ENCODE data around the gene OR8B2. TPM values are rescaled to one million over a fixed set of nuclear protein-coding genes. Genes with fewer than 3 reads are reported as not detected.
"Not testable (repeated sequence)": the region's sequence is repeated elsewhere in the genome, so short reads cannot be mapped to it uniquely, and the experiment has no call there.

OR8B2 gene, protein sequence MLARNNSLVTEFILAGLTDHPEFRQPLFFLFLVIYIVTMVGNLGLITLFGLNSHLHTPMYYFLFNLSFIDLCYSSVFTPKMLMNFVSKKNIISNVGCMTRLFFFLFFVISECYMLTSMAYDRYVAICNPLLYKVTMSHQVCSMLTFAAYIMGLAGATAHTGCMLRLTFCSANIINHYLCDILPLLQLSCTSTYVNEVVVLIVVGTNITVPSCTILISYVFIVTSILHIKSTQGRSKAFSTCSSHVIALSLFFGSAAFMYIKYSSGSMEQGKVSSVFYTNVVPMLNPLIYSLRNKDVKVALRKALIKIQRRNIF
- total RNA-seq, result not detected

DNA sequence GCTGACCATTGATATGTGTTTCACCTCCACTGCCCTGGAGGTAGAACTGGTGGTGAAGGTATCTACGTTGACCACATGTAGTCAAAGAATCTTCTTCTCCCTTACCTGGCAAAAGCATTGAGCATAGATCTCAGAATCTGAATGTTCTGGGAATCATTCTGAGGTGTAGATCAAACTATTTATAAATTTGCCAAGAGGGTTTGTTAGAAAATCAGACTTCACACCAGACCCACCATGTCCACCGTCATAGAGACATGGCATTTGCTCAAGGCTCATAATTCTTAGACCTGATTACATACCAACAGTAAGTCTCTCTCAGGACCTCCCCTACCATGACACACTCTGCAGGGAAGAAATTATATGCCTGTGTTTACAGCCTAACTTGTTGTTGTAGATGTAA is at the start of gene OR8B2:
Gene OR8B2, minus strand, starts transcription at position 101 of the 400 bp plus-strand sequence. CDS start 1,156 bp downstream, outside the sequence.
- ChIA-PET CTCF (no interaction called here), POLR2A (no interaction called here)

DNA sequence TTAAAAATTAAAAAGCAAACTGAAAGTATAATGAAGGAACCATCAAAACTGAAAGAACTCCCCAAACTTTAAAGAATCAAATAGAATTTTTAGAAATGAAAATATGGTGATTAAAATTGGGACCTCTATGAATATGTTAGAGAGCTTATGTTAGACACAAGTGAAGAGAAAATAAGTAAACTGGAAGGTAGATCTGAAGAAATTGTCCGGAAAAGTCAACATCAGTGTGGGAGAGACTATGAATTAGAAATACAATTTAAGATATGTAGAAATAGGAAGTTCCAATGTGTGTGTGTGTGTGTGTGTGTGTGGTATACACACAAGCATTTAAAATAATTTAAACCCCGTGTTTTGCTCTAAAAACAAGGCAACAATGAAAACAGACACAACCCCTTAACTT is 45.3 kb upstream of the OR8B2 start:
- POLR2A ChIA-PET, result no interaction called here
- CTCF ChIA-PET, result no interaction called here

DNA sequence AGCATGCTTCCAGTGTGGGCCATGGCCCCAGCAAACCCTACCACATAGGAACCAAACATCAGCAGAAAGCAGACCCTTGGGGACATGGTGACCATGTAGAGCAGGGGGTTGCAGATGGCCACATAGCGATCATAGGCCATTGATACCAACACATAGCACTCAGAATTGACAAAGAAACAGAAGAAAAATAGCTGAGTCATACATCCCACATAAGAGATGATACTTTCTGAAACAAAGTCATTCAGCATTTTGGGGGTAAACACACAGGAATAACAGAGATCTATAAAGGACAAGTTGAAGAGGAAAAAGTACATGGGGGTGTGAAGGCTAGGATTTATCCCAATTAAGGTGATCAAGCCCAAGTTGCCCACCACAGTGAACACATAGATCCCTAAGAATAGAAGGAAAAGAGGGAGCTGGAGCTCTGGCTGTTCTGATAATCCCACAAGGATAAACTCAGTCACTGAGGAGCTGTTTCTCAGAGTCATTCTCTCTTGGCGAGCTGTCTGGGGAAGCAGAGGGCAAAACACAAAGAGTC is 40.2 kb upstream of the OR8B2 start, which contains the start of gene OR8B4:
Gene OR8B4, minus strand, starts transcription at position 488 of the 538 bp plus-strand sequence. Its CDS starts 0 bp downstream, at position 488.
- ChIA-PET POLR2A (no interaction called here), CTCF (no interaction called here)

DNA sequence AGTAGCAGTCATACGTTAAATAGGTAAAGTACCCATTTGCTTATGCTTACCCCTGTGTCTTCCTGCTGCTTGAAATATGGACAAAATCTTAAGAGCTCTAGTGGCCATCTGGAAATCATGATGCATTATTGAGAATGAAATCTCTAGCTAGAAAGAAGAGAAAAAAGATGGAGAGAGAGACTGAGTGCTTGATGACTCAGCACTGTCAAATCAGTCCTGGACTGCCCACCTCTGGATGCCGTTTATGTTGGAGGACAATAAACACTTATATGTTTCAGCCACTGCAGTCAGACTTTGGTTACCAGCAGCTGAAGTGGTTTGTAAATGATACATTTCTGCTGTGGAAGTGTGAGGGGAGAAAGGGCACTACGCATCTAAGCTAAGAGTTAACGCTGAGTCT is 36.7 kb upstream of the OR8B2 start:
- POLR2A ChIA-PET, result no interaction called here

DNA sequence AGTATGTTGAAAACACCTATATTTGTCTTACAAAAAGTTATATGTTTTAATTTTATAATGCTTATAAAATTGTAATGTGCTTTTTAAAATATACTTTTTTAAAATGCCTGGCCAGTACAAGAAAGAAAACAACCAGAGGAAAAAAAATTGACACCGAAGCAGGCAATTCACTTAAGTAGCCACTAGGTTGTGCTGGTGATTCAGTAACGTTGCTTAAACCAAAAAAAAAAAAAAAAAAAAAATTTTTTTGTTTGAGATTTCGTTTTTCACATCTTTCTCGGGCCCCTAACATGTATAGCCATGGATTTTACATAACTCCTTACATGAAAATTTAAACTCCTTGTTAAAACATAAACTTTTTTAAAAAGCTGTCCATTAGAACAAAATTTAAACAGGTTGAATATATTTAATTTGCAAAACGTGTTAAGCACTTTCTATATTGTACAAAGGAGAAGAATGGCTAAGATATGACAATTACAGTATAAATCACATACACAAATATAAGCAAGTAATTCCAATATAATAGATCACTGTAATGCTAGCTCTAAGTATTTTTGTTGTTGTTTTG is 31.1 kb upstream of the OR8B2 start:
- ChIA-PET POLR2A (no interaction called here), CTCF (interaction anchor here (0.8 to 1.0 kb wide), 3 partner anchors 11 to 169 kb away, joined by 3 to 5 read pairs (median 5); no protein-coding TSS in a partner anchor)

More for the DNA sequence above, 36.7 kb upstream of the OR8B2 start:
- CTCF ChIA-PET, result no interaction called here

DNA sequence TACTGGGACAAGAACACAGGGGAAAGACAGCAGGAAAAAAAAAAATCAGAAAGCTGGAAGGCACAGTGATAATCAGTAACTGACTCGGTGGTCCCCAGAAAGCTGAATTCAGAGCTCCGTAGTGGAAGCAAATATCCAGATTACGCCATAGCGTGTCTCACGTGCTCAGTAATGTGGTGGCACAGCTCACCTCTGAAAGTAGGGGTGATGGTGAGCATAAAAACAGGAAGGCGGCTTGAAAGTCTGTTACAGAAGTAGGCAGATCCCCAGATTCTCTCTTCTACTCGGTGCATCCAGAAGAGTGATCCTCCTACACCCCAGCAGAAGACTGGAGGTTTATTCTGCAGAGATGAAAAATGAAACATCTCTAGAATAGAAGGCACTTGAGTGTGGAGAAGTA is 25.6 kb upstream of the OR8B2 start:
- ChIA-PET POLR2A (no interaction called here), CTCF (no interaction called here)

DNA sequence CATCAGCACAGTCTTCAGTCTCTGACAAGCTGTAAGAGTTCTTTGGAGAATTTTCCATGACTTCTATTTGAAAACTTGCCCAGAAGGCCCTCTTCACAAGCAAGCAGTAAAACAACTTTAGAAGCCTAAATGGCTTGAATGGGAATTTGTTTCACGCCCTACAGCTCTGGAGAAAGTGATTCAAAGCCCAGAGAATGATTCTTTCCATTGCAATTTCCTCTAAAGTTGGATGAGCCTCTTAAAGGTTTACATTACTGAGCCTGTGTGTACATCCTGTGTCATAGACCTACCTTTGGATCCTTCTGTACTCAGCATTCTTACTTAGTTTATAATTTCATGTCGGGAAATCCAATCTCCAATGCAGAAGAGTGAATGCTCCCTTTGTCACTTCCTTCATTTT is 21.3 kb upstream of the OR8B2 start:
- CTCF ChIA-PET, result no interaction called here
- POLR2A ChIA-PET, result no interaction called here

DNA sequence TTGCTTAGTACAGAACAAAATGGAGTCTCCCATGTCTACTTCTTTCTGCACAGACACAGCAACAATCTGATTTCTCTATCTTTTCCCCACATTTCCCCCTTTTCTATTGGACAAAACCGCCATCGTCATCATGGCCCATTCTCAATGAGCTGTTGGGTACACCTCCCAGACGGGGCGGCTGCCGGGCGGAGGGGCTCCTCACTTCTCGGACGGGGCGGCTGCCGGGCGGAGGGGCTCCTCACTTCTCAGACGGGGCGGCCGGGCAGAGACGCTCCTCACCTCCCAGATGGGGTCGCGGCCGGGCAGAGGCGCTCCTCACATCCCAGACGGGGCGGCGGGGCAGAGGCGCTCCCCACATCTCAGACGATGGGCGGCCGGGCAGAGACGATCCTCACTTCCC is 18.9 kb upstream of the OR8B2 start:
- POLR2A ChIA-PET, result not testable (repeated sequence)

DNA sequence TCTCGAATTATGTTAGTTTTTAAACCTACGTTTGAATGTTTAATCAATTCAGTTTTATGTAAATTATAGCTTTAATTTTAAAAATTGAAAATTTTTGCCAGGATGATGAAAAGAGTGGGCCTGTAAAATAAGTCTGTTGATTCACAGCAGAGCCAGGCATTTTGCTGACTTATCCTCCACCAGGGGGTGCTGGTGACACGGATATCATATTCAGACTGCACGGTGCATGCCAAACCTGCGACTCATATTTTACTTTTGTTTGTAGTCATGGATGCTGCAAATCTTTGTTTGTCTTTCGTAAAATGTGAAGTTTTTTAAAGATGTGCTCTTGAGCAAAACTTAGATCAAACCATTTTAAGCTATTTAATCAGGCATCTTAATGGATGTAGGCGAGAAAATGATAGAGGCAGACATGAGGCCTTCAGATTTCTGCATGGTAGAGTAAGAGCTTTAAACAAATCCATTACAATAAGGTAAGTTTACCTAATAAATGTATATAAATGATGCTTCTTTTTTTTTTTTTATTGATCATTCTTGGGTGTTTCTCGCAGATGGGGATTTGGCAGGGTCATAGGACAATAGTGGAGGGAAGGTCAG is 18.1 kb upstream of the OR8B2 start:
- POLR2A ChIA-PET, result no interaction called here
- CTCF ChIA-PET, result interaction anchor here (0.7 to 1.1 kb wide), 2 partner anchors 8 to 14 kb away, joined by 3 to 4 read pairs; no protein-coding TSS in a partner anchor

More for the DNA sequence above, 18.9 kb upstream of the OR8B2 start:
- CTCF ChIA-PET, result not testable (repeated sequence)

DNA sequence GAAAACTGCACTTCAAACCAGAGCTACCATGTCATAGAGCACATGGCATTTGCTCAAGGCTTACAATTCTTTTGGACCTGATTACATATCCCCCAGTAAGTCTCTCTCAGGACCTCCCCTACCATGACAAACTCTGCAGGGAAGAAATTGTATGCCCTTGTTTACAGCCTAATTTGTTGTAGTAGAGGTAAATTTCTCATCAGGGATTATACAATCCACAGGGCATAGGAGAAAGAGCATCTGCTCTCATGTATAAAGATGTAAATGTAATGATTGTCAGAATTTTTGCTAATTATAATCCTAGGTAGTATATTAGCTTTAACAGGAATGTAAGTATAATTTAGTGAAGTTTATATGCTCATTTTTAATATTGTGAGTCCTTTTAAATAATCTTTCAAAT is 14.6 kb upstream of the OR8B2 start, which contains the start of gene OR8B3:
Gene OR8B3, minus strand, starts transcription at position 101 of the 400 bp plus-strand sequence. CDS start 1,673 bp downstream, outside the sequence.
- POLR2A ChIA-PET, result no interaction called here
- CTCF ChIA-PET, result no interaction called here

DNA sequence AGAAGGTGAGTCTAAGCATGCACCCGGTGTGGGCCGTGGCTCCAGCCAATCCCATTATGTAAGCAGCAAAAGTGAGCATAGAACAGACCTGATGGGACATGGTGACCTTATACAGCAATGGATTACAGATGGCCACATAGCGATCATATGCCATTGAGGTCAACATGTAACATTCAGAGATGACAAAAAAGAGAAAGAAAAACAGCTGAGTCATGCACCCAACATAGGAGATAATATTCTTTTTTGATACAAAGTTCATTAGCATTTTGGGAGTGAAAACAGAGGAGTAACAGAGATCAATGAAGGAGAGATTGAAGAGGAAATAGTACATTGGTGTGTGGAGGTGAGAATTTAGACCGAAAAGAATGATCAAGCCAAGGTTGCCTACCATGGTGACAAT is 12.5 kb upstream of the OR8B2 start:
- CTCF ChIA-PET, result not testable (repeated sequence)

DNA sequence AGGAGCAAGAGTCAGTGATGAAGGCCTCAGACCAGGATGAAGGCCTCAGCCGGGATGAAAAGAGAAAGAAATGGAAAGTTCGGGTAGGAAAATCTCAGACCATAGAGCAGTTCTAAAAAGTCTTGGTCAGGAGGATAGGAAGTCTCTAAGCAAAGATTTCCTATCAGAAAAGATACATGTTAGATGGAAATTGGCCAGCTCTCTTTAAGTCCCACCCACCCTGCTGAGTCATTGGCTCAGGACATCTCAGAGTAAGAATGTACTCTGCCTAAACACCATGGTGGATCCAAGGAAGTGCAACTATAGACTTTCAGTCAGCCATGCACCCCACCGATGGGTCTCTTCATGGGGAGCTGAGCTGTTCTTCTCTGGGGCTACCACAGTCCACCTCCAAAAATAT is 10.1 kb upstream of the OR8B2 start:
- POLR2A ChIA-PET, result no interaction called here
- CTCF ChIA-PET, result no interaction called here

More for the DNA sequence above, 12.5 kb upstream of the OR8B2 start:
- POLR2A ChIA-PET, result not testable (repeated sequence)

DNA sequence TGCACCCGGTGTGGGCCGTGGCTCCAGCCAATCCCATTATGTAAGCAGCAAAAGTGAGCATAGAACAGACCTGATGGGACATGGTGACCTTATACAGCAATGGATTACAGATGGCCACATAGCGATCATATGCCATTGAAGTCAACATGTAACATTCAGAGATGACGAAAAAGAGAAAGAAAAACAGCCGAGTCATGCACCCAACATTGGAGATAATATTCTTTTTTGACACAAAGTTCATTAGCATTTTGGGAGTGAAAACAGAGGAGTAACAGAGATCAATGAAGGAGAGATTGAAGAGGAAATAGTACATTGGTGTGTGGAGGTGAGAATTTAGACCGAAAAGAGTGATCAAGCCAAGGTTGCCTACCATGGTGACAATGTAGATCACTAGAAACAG is 1.4 kb downstream of the OR8B2 start:
- CTCF ChIA-PET, POLR2A ChIA-PET: not testable (repeated sequence)

DNA sequence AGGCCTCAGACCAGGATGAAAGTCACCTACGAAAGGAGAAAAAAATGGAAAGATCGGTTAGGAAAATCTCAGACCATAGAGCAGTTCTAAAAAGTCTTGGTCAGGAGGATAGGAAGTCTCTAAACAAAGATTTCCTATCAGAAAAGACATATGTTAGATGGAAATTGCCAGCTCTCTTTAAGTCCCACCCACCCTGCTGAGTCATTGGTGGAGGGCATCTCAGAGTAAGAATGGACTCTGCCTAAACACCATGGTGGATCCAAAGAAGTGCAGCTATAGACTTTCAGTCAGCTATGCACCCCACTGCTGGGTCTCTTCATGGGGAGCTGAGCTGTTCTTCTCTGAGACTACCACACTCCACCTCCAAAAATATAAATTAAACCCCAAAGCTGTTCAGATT is 3.7 kb downstream of the OR8B2 start:
- ChIA-PET CTCF (no interaction called here), POLR2A (no interaction called here)

DNA sequence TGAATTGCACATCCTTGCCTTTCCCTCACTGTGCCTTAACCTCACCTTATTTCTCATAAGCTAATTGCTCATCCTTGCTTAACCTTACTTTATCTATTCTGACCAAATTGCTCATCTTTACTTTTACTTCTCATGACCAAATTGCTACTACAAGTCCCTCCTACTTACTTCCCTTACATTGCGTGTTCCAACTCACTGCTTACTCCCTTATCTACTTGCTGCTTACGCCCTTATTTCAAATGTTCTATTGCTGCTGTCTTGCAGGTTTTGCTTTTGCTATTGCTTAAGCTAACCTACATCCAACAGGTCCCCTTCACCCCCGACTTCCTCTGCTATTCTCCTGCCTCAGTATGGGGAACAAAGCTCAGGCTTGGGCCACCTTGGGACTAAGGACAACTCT is 8.0 kb downstream of the OR8B2 start:
- POLR2A ChIA-PET, result no interaction called here
- CTCF ChIA-PET, result no interaction called here

DNA sequence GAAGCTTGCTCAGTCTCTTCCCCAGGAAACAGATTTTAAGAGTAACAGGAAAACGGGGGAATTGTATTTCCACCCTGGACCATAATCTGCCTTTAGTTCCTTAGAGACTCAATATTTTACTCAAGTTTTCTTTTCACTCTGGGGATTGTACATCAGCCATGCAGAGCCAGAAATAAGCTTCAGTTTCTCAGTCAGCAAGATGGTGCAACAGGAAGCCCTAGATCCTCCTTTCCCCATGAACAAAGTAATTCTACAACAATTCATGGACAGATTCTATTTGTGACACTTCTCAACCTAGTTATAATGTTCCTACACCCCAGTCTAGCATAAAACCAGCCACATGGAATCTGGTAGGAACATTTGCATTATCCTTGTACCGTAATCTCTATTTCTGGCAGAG is 24.7 kb downstream of the OR8B2 start:
- ChIA-PET POLR2A (no interaction called here), CTCF (no interaction called here)

DNA sequence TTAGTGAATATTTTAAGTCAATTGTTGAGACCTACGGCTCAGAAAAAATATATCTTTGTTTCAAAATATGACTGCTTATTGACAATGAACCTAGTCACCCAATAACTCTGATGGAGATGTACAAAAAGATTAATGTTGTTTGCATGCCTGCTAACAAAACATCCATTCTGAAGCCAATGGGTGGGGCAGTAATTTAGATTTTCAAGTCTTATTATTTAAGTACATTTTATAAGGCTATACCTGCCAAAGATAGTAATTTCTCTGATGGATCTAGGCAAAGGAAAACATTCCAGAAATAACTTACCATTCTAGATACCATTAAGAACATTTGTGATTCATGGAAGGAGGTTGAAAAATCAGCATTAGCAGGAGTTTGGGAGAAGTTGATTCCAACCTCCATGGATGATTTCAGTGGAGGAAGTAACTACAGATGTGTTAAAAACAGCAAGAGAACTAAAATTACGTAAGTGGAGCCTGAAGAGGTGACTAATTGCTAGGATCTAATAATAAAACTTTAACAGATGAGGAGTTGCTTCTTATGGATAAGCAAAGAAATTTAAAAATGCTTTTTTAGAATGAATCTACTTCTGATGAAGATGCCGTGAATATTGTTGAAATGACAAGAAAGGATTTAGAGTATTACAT is 37.9 kb downstream of the OR8B2 start:
- POLR2A ChIA-PET, result no interaction called here
- CTCF ChIA-PET, result no interaction called here

DNA sequence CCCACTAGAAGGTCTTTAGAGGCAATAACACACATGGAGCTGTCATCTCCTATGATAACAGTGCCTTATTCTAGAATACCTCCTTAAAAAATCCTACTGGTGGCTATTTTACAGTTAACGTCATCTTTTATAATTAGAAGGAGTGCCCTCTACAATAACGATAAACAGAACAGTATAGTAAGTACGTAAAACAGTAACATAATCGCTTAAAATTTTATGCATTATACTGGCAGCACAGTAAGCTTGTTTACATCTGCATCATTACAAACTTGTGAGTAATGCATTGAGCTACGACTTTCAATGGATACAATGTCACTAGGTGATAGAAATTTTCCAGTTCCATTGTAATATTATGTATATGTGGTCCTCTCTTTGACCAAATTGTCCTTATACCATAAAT is 40.0 kb downstream of the OR8B2 start:
- CTCF ChIA-PET, result interaction anchor here (0.6 kb wide), 1 partner anchor 28 kb away, joined by 5 read pairs; no protein-coding TSS in a partner anchor

DNA sequence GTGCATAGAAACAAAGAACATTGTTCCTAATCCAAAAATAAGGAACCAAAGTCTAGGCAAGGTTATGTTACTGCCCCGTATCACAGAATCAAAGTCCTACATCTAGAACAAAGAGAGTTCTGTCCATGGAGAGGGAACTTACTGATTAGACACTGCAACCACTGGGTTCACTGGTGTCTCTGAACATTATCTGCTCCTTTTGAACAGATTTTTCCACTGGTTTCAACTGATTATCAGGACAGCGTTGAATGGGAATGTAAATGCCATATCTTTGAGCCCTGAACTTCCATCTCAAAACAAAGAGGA is 44.2 kb downstream of the OR8B2 start:
- ChIA-PET CTCF (no interaction called here), POLR2A (no interaction called here)

More for the DNA sequence above, 40.0 kb downstream of the OR8B2 start:
- POLR2A ChIA-PET, result no interaction called here

DNA sequence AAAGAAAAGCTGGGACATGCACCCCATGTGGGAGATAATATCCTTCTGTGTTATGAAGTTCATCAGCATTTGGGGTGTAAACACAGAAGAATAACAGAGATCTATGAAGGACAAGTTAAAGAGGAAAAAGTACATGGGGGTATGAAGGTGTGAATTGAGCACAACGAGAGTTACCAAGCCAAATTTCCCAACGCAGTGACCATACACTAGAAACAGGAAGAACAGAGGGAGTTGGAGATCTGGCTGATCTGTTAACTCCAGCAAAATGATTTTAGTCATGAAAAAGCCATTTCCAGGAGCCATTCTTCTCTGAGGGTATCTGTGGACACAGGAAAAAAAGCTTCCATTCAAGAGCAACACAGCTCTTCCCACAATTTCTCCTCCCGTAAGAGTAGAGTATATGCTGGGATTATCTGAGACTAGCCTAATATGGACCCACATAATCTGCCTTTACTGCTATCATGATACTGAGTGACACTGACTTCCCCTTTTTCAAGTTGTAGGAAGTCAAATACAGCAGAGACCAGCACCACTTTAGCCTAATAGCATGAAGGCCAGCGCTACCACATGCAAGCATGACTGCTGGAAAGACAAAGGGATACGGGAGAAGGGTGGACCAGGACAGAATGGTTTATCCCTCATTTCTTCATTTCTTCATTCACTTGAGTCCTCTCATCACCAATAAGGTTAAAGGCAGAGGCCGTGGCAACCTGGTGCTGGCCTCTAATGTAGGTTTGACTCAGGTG is 44.7 kb downstream of the OR8B2 start:
- ChIA-PET POLR2A (no interaction called here), CTCF (no interaction called here)

All from activated CD8-positive, alpha-beta memory T cell treated with anti-CD3 and anti-CD28 coated beads for 36 hours (primary cell).